A673 (cell line): ENCODE results near the gene FBLN5. TPM values are rescaled to one million over a fixed set of nuclear protein-coding genes. Genes with fewer than 3 reads are reported as not detected.

Experiments
- BruUV-seq: library from RNA; stranded (reverse); fragments of 400-500 nt; replicated peaks from 2 replicates; lab custom pipeline; 2021; lab: Mats Ljungman, UMichigan
- CTCF ChIA-PET: fragments of 300-600 bp; sonication (Branson Sonifier 250); formaldehyde crosslinking; loops from one replicate; lab custom pipeline; 2022; ENCODE audit warnings: antibody characterized with exemption; lab: Charles Lee
- POLR2A ChIA-PET: fragments of 300-600 bp; sonication (Branson Sonifier 250); formaldehyde crosslinking; loops from one replicate; lab custom pipeline; 2022; ENCODE audit warnings: antibody characterized with exemption; ENCODE audit not compliant: low non-redundant PET; lab: Charles Lee
- DNase-seq: peaks from one replicate; pipeline ENCODE4 v3.0.0-alpha.2; 2015; ENCODE audit warnings: low spot score
- H3K27ac ChIP-seq: fragments of 200-600 bp; sonication (generic); 2 replicates; pipeline ENCODE4 v1.5.1; 2016; ENCODE audit warnings: mixed run types, low read depth, mild to moderate bottlenecking, mixed read lengths, antibody characterized with exemption, low read length; ENCODE audit not compliant: poor library complexity, severe bottlenecking
- H3K27me3 ChIP-seq: fragments of 200-600 bp; sonication (generic); replicated peaks from 2 replicates; pipeline ENCODE4 v1.6.1; 2017; ENCODE audit warnings: mixed run types, low read depth, mild to moderate bottlenecking, mixed read lengths, antibody characterized with exemption, low read length; ENCODE audit not compliant: insufficient read depth, poor library complexity
- H3K36me3 ChIP-seq: fragments of 200-600 bp; sonication (generic); 2 replicates; pipeline ENCODE4 v1.6.1; 2016; ENCODE audit warnings: mixed run types, mild to moderate bottlenecking, mixed read lengths, antibody characterized with exemption, low read length; ENCODE audit not compliant: insufficient read depth, poor library complexity, severe bottlenecking
- H3K4me1 ChIP-seq: fragments of 200-600 bp; sonication (generic); 2 replicates; pipeline ENCODE4 v1.6.1; 2017; ENCODE audit warnings: mixed run types, mild to moderate bottlenecking, mixed read lengths, antibody characterized with exemption, low read length; ENCODE audit not compliant: insufficient read depth, poor library complexity, severe bottlenecking
- H3K4me3 ChIP-seq: fragments of 200-600 bp; sonication (generic); 2 replicates; pipeline ENCODE4 v1.5.1; 2016; ENCODE audit warnings: low read depth, mixed run types, mild to moderate bottlenecking, mixed read lengths, low read length; ENCODE audit not compliant: poor library complexity, severe bottlenecking
- H3K9me3 ChIP-seq: fragments of 200-600 bp; sonication (generic); 2 replicates; pipeline ENCODE4 v1.6.1; 2016; ENCODE audit warnings: mixed run types, low read depth, mild to moderate bottlenecking, mixed read lengths, antibody characterized with exemption, low read length; ENCODE audit not compliant: poor library complexity, severe bottlenecking
- CTCF ChIP-seq: fragments of 300-800, 200-600 bp; sonication (generic); conservative IDR thresholded peaks from 2 replicates; pipeline ENCODE4 v1.5.1; 2017; ENCODE audit warnings: low read depth, mild to moderate bottlenecking, antibody characterized with exemption, low read length, moderate library complexity, mixed read lengths
- EZH2 ChIP-seq: fragments of 200-600 bp; sonication (generic); IDR thresholded peaks from 2 replicates; pipeline ENCODE4 v1.6.1; 2017; ENCODE audit warnings: borderline replicate concordance, low read depth, mild to moderate bottlenecking, mixed read lengths, antibody characterized with exemption, low read length; ENCODE audit not compliant: poor library complexity, severe bottlenecking
- intact Hi-C: fragments of 100-400 bp; cut with micrococcal nuclease; formaldehyde crosslinking; loops from one replicate; pipeline ENCODE4 v1.10.0; 2022; ENCODE audit not compliant: unreplicated experiment
- total RNA-seq: library from RNA; stranded (reverse); gene quantifications from 2 replicates; pipeline ENCODE4 v1.2.3, GENCODE V29; 2021

Gene FBLN5
- total RNA-seq, 1 experiment from 2014 or later = 10.7 TPM

- H3K27me3 ChIP-seq = peaks cover 18% of the 10 kb centered on the region
- no peak overlapping the region for H3K27ac ChIP-seq
- TF ChIP-seq EZH2 = no peak
- no peak for TF ChIP-seq CTCF
- no TSS peak for BruUV-seq
- ChIA-PET POLR2A (no interaction called here), CTCF (no interaction called here)
- H3K4me1 ChIP-seq = no peaks in the 10 kb centered on the region
- no peaks in the 10 kb centered on the region for H3K36me3 ChIP-seq
- no peak overlapping the region for H3K4me3 ChIP-seq
- intact Hi-C loops = no loop called here
- no peak for DNase-seq
- H3K9me3 ChIP-seq = no peaks in the 10 kb centered on the region
Measured at GRCh38 chr14:91843437-91843836, 104.1 kb downstream of the FBLN5 start.

- no peak for TF ChIP-seq CTCF
- no peak for TF ChIP-seq EZH2
- Histone ChIP-seq H3K27ac (no peak overlapping the region), H3K4me1 (peaks cover 6% of the 10 kb centered on the region), H3K36me3 (no peaks in the 10 kb centered on the region), H3K27me3 (peaks cover 37% of the 10 kb centered on the region), H3K4me3 (no peak overlapping the region), H3K9me3 (no peaks in the 10 kb centered on the region)
- no TSS peak for BruUV-seq
- no peak for DNase-seq
- CTCF ChIA-PET = no interaction called here
- intact Hi-C loops = no loop called here
- POLR2A ChIA-PET = no interaction called here
Measured at GRCh38 chr14:91841065-91841464, 106.4 kb downstream of the FBLN5 start.

- intact Hi-C loops = no loop called here
- no peak for TF ChIP-seq EZH2
- no peak for TF ChIP-seq CTCF
- no peak overlapping the region for H3K27ac ChIP-seq
- H3K27me3 ChIP-seq = peaks cover 51% of the 10 kb centered on the region
- no peaks in the 10 kb centered on the region for H3K36me3 ChIP-seq
- BruUV-seq = no TSS peak
- ChIA-PET POLR2A (no interaction called here), CTCF (no interaction called here)
- peaks cover 6% of the 10 kb centered on the region for H3K4me1 ChIP-seq
- no peak overlapping the region for H3K4me3 ChIP-seq
- no peak for DNase-seq
- no peaks in the 10 kb centered on the region for H3K9me3 ChIP-seq
Measured at GRCh38 chr14:91839749-91840148, 107.7 kb downstream of the FBLN5 start.
